ENCODE measurements around the gene GRIFIN. TPM values are rescaled to one million over a fixed set of nuclear protein-coding genes. Genes with fewer than 3 reads are reported as not detected.

The GRIFIN gene
- total and polyA plus RNA-seq, 9 of the 15 experiments (the other 6 are each of a cell fraction or from before 2014, with no cell fraction given), result not detected

DNA sequence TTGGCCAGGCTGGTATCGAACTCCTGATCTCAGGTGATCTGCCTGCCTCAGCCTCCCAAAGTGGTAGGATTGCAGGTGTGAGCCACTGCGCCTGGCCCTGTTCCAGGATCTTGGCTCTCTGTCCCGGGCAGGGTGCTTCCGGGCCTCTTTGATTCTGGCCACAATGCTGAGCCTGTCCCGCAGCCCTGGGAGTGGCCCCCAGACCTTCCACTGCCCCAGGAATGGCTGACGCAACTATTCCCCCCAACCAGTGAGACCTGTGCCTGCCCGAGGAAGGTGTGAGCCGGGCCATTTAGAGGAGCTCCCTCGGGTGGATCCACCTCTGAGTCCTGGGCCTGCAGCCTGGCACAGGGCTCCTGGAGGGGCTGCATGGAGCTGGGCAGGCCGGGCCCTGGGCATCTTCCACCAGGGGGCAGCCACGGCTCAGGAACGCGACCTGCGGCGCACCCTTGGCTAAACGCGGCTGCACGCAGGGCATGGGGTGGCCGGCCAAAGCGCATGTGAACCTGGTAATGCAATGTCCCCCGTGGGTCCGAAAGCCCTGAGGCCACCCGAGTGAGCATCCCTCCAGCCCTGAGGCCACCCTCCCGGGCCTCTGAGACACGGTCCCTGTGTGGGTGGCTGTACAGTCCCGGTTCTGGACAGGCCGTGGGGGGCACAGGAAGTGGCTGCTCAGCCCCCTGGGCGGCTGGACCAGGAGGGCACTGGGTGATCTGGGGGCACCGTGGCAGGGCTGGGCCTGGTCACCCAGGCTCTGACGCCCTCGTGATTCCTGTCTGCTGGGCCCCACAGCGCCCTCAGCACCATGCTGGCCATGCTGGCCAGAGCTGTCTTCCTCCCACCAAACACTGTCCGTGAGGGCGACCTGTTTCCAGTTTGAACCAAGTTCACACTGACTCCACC is 24.8 kb downstream of the GRIFIN start (continued):
- TF ChIP-seq, protein P1, sequence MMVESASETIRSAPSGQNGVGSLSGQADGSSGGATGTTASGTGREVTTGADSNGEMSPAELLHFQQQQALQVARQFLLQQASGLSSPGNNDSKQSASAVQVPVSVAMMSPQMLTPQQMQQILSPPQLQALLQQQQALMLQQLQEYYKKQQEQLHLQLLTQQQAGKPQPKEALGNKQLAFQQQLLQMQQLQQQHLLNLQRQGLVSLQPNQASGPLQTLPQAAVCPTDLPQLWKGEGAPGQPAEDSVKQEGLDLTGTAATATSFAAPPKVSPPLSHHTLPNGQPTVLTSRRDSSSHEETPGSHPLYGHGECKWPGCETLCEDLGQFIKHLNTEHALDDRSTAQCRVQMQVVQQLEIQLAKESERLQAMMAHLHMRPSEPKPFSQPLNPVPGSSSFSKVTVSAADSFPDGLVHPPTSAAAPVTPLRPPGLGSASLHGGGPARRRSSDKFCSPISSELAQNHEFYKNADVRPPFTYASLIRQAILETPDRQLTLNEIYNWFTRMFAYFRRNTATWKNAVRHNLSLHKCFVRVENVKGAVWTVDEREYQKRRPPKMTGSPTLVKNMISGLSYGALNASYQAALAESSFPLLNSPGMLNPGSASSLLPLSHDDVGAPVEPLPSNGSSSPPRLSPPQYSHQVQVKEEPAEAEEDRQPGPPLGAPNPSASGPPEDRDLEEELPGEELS (CRISPR knock-in tag; IDR thresholded peaks at IDR 0.05; ENCODE audit: borderline replicate concordance), result peak; percentile 42; the same call in 1 of the 2 replicates
- TF ChIP-seq NR2F6 (CRISPR knock-in tag; IDR thresholded peaks at IDR 0.05) (no peak), MIER1 (IDR thresholded peaks at IDR 0.05; ENCODE audit: low read depth) (no peak), ZNF740 (CRISPR knock-in tag; IDR thresholded peaks at IDR 0.05) (peak; percentile 66; the same call in 1 of the 2 replicates), ZNF740 (tag; IDR thresholded peaks at IDR 0.05) (no peak), SMAD3 (CRISPR knock-in tag; conservative IDR thresholded peaks at IDR 0.05) (no peak), ZBED1 (IDR thresholded peaks at IDR 0.05) (no peak), COPS2 (conservative IDR thresholded peaks at IDR 0.05) (no peak), ZNF224 (CRISPR knock-in tag; IDR thresholded peaks at IDR 0.05) (0 out of 2 replicates have a peak, but pooled peaks have one; percentile 27), E2F3 (CRISPR knock-in tag; IDR thresholded peaks at IDR 0.05) (no peak), STAT6 (CRISPR knock-in tag; IDR thresholded peaks at IDR 0.05) (no peak), SIN3B (IDR thresholded peaks at IDR 0.05; ENCODE audit: low read depth) (no peak), ZNF239 (CRISPR knock-in tag; IDR thresholded peaks at IDR 0.05) (no peak), ZC3H8 (IDR thresholded peaks at IDR 0.05) (no peak), TCF7 (IDR thresholded peaks at IDR 0.05; ENCODE audit: borderline replicate concordance) (no peak), ZC3H4 (CRISPR knock-in tag; IDR thresholded peaks at IDR 0.05; ENCODE audit: borderline replicate concordance) (no peak), RAD21 (CRISPR knock-in tag; conservative IDR thresholded peaks at IDR 0.05 in 1 of 2, IDR thresholded peaks at IDR 0.05 in 1 of 2) (peak; percentile 71 to 85), ERF (CRISPR knock-in tag; IDR thresholded peaks at IDR 0.05) (no peak), C11orf30 (IDR thresholded peaks at IDR 0.05; ENCODE audit: low read depth) (no peak)
- TF ChIP-seq, protein P2, sequence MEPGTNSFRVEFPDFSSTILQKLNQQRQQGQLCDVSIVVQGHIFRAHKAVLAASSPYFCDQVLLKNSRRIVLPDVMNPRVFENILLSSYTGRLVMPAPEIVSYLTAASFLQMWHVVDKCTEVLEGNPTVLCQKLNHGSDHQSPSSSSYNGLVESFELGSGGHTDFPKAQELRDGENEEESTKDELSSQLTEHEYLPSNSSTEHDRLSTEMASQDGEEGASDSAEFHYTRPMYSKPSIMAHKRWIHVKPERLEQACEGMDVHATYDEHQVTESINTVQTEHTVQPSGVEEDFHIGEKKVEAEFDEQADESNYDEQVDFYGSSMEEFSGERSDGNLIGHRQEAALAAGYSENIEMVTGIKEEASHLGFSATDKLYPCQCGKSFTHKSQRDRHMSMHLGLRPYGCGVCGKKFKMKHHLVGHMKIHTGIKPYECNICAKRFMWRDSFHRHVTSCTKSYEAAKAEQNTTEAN (CRISPR knock-in tag; IDR thresholded peaks at IDR 0.05), result peak; percentile 68; the same call in 1 of the 2 replicates
